ENCODE measurements around the gene DGKD. TPM values are rescaled to one million over a fixed set of nuclear protein-coding genes. Genes with fewer than 3 reads are reported as not detected.

DGKD gene
- total RNA-seq, 3 donors from 2014 or later, result 17.1 to 41.3 (median 37.3) TPM

DNA sequence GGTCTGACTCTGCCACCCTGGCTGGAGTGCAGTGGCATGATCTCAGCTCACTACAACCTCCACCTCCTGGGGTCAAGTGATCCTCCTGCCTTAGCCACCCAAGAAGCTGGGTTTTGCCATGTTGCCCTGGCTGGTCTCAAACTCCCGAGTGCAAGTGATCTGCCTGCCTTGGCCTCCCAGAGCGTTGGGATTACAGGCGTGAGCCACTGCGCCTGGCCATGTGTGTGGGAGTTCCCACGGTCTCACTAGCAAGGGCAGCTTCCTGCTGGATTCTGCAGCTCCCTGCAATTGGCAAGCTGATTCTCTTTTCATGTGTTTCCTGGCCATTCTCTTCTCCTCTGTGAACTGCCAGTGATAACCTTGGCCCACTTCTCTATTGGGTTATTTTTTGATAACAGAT is 128.3 kb downstream of the DGKD start:
- H3K4me1 ChIP-seq, result peaks cover 0 to 4% of the 10 kb centered on the region in 2 donors
- intact Hi-C loops (cut with DNase I; ENCODE audit: low total_unique reads), result no loop called here
- H3K36me3 ChIP-seq, result no peaks in the 10 kb centered on the region
- H3K27ac ChIP-seq, result no peak overlapping the region
- H3K4me3 ChIP-seq, result no peak overlapping the region
- no peaks in the 10 kb centered on the region for H3K27me3 ChIP-seq
- TF ChIP-seq POLR2A (IDR thresholded peaks at IDR 0.05) (no peak), POLR2AphosphoS5 (IDR thresholded peaks at IDR 0.05) (no peak)
- TF ChIP-seq, protein P1, sequence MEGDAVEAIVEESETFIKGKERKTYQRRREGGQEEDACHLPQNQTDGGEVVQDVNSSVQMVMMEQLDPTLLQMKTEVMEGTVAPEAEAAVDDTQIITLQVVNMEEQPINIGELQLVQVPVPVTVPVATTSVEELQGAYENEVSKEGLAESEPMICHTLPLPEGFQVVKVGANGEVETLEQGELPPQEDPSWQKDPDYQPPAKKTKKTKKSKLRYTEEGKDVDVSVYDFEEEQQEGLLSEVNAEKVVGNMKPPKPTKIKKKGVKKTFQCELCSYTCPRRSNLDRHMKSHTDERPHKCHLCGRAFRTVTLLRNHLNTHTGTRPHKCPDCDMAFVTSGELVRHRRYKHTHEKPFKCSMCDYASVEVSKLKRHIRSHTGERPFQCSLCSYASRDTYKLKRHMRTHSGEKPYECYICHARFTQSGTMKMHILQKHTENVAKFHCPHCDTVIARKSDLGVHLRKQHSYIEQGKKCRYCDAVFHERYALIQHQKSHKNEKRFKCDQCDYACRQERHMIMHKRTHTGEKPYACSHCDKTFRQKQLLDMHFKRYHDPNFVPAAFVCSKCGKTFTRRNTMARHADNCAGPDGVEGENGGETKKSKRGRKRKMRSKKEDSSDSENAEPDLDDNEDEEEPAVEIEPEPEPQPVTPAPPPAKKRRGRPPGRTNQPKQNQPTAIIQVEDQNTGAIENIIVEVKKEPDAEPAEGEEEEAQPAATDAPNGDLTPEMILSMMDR (IDR thresholded peaks at IDR 0.05), result no peak
- H3K9me3 ChIP-seq, result no peaks in the 10 kb centered on the region
- DNase-seq (ENCODE audit: low spot score in 2 of 2), result no peak

DNA sequence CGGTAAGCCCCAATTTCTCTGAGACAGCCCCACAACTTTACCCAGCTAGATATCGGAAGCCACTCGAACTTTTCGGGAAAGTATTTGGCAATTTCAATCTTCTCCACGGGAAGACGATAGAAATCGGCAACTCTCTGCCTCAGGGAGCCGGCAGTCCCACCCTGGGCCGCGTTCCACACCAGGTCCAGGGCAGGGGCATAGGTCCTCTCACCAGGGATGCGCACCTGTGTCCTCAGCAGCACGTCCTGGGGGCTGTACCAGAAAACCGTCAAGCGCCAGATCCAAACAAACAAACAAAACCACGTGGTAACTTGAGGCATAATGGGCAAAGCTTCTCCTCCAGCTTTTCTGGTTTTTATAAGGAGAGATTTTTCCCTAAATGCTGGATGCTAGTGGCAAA is 131.4 kb downstream of the DGKD start:
- no peak for TF ChIP-seq POLR2AphosphoS5 (IDR thresholded peaks at IDR 0.05)
- TF ChIP-seq, protein P1 (IDR thresholded peaks at IDR 0.05), result no peak
- no peak for TF ChIP-seq POLR2A (IDR thresholded peaks at IDR 0.05)
- intact Hi-C loops (cut with DNase I; ENCODE audit: low total_unique reads), result no loop called here
- H3K9me3 ChIP-seq, result no peaks in the 10 kb centered on the region
- no peaks in the 10 kb centered on the region for H3K36me3 ChIP-seq
- no peak overlapping the region for H3K27ac ChIP-seq
- no peaks in the 10 kb centered on the region for H3K27me3 ChIP-seq
- no peak overlapping the region for H3K4me3 ChIP-seq
- no peak for DNase-seq (ENCODE audit: low spot score in 2 of 2)
- peaks cover 0 to 4% of the 10 kb centered on the region in 2 donors for H3K4me1 ChIP-seq

DNA sequence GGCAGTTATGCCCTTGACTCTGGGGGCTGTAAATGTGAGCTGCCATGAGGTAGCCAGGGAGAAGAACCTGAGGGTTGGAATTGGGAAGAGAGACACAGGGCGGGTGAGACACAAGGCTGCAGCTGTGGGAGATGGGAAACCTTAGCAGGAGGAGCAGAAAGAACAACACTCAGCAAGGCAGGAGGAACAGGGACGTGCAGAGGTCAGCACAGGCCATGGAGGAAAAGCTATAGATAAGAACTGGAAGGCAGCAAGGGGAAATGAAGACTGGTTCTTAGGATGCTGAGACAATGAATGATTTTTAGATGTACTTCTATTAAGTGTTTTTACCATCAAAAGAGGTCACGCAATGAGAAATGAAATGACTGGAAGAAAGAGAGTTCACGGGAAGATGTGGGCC is 132.1 kb downstream of the DGKD start:
- H3K4me3 ChIP-seq, result no peak overlapping the region
- TF ChIP-seq, protein P1 (IDR thresholded peaks at IDR 0.05), result no peak
- TF ChIP-seq POLR2A (IDR thresholded peaks at IDR 0.05) (no peak), POLR2AphosphoS5 (IDR thresholded peaks at IDR 0.05) (no peak)
- no peak for DNase-seq (ENCODE audit: low spot score in 2 of 2)
- H3K27me3 ChIP-seq, result no peaks in the 10 kb centered on the region
- H3K9me3 ChIP-seq, result no peaks in the 10 kb centered on the region
- H3K27ac ChIP-seq, result no peak overlapping the region
- H3K4me1 ChIP-seq, result peaks cover 0 to 4% of the 10 kb centered on the region in 2 donors
- H3K36me3 ChIP-seq, result no peaks in the 10 kb centered on the region
- intact Hi-C loops (cut with DNase I; ENCODE audit: low total_unique reads), result no loop called here

DNA sequence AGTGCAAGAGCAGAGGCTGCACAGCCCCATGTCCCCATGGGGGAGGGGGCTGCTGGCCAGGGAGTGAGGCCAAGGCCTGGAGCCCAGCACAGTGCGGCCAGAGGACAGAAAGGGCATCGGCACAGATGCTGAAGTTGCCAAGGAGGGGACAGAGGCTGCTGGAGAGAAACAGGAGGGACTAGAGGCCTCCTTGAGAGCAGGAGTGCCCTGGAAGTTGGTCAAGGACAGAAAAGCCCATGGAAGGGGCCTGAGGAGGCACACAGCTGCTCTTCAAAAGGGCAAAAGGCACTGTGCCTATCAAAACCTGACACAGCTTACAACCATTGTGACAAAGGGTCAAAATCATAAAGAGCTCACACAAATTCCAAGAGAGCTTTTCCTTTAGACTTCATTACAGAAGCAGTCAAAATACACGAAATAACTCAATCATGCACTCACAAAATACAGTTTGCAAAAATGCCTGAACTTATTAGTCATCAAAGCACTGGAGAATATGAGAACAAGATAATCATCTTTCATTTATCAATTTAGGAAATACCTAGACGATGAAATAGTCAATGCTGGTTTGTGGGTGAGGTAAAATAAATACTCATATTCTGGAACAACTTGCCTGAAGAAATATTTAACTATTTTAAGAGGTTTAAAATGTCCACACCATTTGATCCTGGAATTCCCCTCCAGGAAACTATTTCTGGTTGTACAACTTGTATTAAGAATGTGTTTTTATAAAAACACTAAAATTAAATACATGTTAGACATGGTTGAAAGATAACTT is 132.7 kb downstream of the DGKD start:
- no peaks in the 10 kb centered on the region for H3K36me3 ChIP-seq
- intact Hi-C loops (cut with DNase I; ENCODE audit: low total_unique reads), result no loop called here
- H3K9me3 ChIP-seq, result no peaks in the 10 kb centered on the region
- peaks cover 0 to 4% of the 10 kb centered on the region in 2 donors for H3K4me1 ChIP-seq
- H3K27me3 ChIP-seq, result no peaks in the 10 kb centered on the region
- H3K27ac ChIP-seq, result no peak overlapping the region
- H3K4me3 ChIP-seq, result no peak overlapping the region
- no peak for TF ChIP-seq POLR2AphosphoS5 (IDR thresholded peaks at IDR 0.05)
- TF ChIP-seq, protein P1 (IDR thresholded peaks at IDR 0.05), result no peak
- TF ChIP-seq POLR2A (IDR thresholded peaks at IDR 0.05), result no peak
- no peak for DNase-seq (ENCODE audit: low spot score in 2 of 2)

DNA sequence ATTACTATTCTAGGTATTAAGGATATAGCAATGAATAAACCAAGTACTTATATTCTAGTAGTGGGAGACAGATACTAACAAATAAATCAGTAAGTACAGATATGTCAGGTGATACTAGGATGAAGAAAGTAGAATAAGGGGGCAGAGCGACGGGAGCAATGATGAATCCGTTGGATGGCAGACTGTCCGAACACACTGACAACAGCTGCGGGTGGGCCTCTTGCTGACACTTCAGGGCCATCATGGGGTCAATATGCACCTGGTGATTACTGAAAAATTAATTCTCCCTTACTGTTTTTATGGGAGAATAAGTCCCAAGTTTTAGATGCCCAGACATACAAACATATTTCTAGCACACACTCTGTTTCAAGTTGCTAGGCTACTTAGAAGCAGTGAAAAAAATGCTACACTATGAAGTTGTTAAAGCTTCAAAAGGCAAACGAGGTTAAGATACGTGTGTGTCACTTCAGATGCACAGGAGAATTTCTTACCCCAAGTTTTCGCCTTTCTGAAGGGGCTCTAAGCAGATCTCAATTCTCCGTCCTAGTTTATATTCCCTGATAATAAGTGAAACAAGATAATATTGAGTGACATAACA is 133.6 kb downstream of the DGKD start:
- DNase-seq (ENCODE audit: low spot score in 2 of 2), result no peak
- no peak overlapping the region for H3K4me3 ChIP-seq
- H3K9me3 ChIP-seq, result no peaks in the 10 kb centered on the region
- intact Hi-C loops (cut with DNase I; ENCODE audit: low total_unique reads), result no loop called here
- no peaks in the 10 kb centered on the region for H3K27me3 ChIP-seq
- TF ChIP-seq, protein P1 (IDR thresholded peaks at IDR 0.05), result no peak
- TF ChIP-seq POLR2AphosphoS5 (IDR thresholded peaks at IDR 0.05) (no peak), POLR2A (IDR thresholded peaks at IDR 0.05) (no peak)
- H3K36me3 ChIP-seq, result no peaks in the 10 kb centered on the region
- H3K4me1 ChIP-seq, result peaks cover 0 to 4% of the 10 kb centered on the region in 2 donors
- H3K27ac ChIP-seq, result peak overlapping the region in 1 of 2 donors; percentile 29
